Retina (tissue), 1 donor: Measurements from ENCODE around the gene SBF2.
"Not testable (repeated sequence)": the region's sequence is repeated elsewhere in the genome, so short reads cannot be mapped to it uniquely, and the experiment has no call there.

Experiments
- DNase-seq: peaks from one replicate; pipeline ENCODE4 v3.0.0-alpha.2; 2016

SBF2 gene

GRCh38 chr11:10298342-10298741 lies 4.3 kb upstream of the SBF2 start:
- no peak for DNase-seq

- no peak for DNase-seq
Measured at GRCh38 chr11:10295064-10295901, 1.3 kb upstream of the SBF2 start.

- peak; percentile 88 for DNase-seq
Measured at GRCh38 chr11:10294290-10294953, 403 bp upstream of the SBF2 start.

- DNase-seq: no peak
Measured at GRCh38 chr11:10291801-10292638, 2.0 kb downstream of the SBF2 start.

- DNase-seq: no peak
Measured at GRCh38 chr11:10289765-10290380, 4.1 kb downstream of the SBF2 start.

GRCh38 chr11:10288881-10289764 lies 4.9 kb downstream of the SBF2 start:
- no peak for DNase-seq

- no peak for DNase-seq
Measured at GRCh38 chr11:10287766-10288715, 6.0 kb downstream of the SBF2 start.

- no peak for DNase-seq
Measured at GRCh38 chr11:10287140-10287539, 6.9 kb downstream of the SBF2 start.

- no peak for DNase-seq
Measured at GRCh38 chr11:10285148-10285802, 8.7 kb downstream of the SBF2 start.

- DNase-seq: no peak
Measured at GRCh38 chr11:10283991-10284390, 10.0 kb downstream of the SBF2 start.

- DNase-seq: no peak
Measured at GRCh38 chr11:10282117-10282516, 11.9 kb downstream of the SBF2 start.

- DNase-seq: no peak
Measured at GRCh38 chr11:10275714-10276113, 18.3 kb downstream of the SBF2 start.

- DNase-seq: no peak
Measured at GRCh38 chr11:10274726-10275125, 19.3 kb downstream of the SBF2 start.

- DNase-seq: no peak
Measured at GRCh38 chr11:10273738-10274137, 20.3 kb downstream of the SBF2 start.

- no peak for DNase-seq
Measured at GRCh38 chr11:10272132-10272531, 21.9 kb downstream of the SBF2 start.

- DNase-seq: no peak
Measured at GRCh38 chr11:10268746-10269488, 25.1 kb downstream of the SBF2 start.

- no peak for DNase-seq
Measured at GRCh38 chr11:10267821-10268220, 26.2 kb downstream of the SBF2 start.

GRCh38 chr11:10265936-10266335 lies 28.1 kb downstream of the SBF2 start:
- DNase-seq: no peak

GRCh38 chr11:10264716-10265115 lies 29.3 kb downstream of the SBF2 start:
- DNase-seq: not testable (repeated sequence)
